Pulmonary artery endothelial cell (primary cell): ENCODE measurements around the gene PRR33. TPM values are rescaled to one million over a fixed set of nuclear protein-coding genes. Genes with fewer than 3 reads are reported as not detected.
"Not testable (repeated sequence)": the region's sequence is repeated elsewhere in the genome, so short reads cannot be mapped to it uniquely, and the experiment has no call there.

ENCODE experiments used
- DNase-seq: peaks from one replicate; pipeline ENCODE4 v3.0.0-alpha.2; 2011; ENCODE audit warnings: low read depth, low spot score
- total RNA-seq: library from RNA; depleted of rRNA; stranded (reverse); fragments of >200 nt; gene quantifications from 2 replicates; pipeline ENCODE4 v1.2.3, GENCODE V29; 2014

PRR33 gene
- total RNA-seq, 1 donor from 2014 or later: not detected

DNA sequence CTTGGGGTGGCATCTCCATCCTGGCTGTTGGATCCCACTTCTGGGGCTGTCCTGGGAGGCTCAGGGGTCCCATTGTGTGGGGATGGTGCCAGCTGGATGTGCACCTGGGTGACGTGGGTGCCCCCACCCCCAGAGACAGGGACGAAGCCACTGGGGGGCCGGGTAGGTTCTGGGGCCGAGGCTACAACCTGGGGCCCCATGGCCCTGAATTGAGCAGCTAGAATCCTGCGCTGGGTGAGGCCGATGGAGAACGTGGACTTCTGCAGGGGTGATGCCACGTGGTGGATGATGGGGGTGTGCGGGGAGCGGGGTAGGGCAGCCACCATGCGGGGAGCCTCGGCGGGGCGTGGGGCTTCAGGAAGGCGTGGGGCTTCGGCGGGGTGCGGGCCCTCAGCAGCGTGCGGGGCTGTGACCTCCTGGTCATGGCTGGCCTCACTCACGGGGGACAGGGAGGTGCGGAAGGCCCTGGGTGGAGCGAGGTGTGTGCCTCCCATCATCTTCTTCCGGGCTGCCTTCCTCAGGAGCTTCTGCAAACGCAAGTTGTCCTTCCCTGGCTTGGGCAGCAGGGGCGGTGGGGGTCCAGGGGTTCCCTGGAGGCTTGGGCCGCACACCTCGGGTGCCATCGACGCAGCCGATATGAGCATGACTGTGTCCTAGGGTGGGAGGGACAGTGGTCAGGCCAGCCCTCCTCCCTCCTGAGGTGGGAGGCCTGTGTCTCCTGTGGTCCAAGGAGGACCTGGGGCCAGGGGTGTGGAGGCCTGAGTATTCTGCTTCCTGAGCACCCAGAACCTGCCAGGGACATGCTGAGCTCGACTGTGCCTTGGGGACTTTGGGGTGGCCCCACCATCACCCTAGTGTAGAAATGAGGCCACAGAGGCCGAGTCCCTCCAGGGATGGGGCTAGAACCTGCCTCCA is 1.5 kb downstream of the PRR33 start:
- DNase-seq: no peak

DNA sequence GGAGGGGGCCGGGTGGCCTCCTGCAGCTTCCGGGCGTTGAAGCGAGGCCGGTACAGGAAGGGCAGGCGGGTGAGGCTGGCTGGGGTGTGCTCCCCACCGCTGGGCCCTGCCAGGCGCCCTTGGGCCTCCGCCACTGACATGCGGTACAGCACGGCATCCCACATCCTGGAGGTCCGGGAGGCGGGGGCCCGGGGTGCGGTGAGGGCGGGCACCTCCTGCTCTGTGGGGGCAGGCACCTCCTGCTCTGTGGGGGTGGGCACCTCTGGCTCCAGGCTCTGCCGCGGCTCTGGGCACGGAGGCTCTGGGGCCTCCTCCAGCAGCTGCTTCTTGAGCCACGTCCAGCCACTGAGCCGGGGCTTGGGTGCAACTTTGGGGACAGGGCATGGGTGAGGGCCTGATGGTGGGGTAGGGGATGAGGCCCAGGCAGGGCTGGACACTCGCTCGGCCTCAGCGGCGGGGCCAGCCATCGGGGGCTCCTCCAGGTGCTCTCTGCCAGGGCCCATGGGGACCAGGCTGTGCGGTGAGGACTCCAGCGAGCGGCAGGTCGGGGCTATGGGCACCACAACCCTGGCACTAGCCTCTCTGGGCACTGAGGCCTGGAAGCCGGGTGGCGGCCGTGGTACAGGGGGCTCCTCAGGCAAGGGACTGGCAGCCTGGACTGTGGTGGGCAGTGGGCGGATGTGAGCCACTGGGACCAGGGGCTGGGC is 2.3 kb downstream of the PRR33 start:
- no peak for DNase-seq

DNA sequence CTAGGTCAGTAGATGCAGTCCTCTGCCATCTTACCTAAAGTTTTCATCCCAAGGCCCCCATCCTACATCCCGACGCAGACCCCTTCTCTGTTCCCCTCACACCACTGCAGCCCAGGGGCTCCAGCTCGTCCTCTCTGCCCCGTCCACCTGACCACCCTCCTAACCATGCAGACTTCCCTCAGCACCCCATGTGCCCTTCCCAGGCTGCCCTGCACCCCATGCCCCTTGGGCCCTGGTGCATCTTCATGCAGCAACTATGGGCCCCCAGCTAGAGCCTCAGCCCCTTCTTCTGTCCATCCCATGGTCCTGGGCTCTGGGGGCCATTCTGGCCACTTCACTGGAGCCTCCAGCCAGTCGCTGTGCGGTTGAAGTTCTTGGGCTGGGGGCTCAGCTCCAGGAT is 2.9 kb downstream of the PRR33 start:
- DNase-seq: no peak

DNA sequence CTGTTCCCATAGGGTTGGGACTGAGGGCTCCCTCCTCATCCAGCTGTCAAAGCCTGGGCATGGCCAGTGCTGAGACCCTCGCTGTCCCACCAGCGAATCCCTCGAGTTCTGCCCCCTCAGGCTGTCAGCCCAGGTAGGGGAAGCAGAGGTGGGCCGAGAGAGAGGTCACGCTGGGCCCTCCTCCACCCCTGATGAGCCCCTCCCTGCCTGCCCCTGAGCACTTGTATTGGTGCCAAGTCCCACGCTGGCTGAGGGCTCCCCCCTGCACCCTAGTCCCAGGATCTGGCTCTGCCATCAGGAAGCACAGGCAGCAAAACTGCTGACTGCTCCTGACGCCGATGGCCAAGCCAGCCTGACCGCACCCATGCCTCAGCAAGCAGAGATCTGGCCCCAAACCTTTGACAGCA is 3.3 kb downstream of the PRR33 start:
- DNase-seq: no peak

DNA sequence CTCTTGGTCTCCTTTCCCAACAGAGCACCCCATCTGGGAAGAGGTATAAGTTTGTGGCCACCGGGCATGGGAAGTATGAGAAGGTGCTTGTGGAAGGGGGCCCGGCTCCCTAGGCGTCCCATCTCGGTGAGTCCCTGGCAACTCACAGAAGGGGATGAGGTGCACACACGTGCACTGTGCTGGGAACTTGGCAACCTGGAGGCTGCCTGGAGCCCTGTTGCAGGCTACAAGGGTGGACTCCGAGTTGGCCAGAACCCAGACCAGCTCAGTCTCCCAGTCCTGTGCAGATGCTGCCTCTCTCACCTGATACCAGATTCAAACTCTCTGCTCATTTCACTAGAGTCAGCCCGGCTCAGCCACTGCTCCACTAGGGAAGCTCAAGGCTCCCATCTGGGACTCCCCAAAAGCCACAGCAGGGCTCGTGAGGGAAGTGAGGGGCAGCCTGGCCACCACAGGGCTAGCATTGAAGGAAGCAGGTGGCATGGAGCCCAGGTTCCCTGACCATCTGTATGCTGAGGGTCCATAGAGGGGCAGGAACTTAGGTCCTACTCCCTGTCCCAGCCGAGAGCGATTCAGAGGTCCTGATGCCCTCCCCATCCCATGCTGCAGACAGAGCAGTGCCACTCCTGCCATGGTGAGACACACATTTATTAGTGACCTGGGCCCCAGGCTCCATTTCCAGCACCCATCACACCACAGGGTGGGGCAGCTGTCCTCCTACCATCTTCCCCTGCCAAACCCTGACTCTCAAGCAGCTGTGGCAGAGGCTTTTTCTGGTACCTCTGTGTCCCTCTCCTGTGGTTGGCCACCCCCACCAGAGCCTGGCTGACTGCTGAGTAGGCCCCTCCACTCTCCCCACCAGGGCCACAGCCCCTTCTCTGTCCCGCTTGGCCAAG is 4.0 kb downstream of the PRR33 start:
- no peak for DNase-seq

DNA sequence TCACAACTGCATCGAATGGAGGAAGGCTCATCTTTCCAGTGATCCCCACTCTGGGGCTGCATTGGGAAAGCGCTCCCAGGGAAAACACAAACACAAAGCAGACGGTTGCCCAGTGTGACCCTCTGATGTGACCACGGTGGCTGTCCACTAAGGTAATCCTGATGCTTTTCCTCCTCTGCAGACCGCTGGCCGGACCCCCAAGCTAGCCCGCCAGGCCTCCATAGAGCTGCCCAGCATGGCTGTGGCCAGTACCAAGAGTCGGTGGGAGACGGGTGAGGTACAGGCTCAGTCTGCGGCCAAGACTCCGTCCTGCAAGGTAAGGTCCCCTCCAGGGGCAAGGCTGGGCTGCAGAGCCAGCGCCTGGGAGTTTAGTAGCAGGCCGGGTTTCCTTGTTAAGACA is 5.1 kb downstream of the PRR33 start:
- DNase-seq: not testable (repeated sequence)

DNA sequence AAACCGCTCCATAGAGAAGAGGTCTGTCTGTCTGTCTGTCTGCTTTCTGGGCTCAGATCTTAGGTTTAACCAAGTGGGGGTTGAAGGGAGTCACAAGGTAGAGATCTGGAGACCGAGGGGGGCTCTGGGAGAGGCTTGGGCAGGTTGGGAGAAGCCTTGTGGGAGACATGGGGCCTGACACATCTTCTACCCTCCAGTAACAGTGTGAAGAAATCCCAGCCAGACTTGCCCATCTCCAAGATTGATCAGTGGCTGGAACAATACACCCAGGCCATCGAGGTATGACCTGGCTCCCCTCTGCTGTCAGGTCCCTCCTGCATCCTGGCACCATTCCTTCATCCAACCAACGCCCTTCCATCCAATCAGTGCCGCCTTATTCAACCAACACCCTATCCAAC is 7.4 kb downstream of the PRR33 start:
- no peak for DNase-seq

DNA sequence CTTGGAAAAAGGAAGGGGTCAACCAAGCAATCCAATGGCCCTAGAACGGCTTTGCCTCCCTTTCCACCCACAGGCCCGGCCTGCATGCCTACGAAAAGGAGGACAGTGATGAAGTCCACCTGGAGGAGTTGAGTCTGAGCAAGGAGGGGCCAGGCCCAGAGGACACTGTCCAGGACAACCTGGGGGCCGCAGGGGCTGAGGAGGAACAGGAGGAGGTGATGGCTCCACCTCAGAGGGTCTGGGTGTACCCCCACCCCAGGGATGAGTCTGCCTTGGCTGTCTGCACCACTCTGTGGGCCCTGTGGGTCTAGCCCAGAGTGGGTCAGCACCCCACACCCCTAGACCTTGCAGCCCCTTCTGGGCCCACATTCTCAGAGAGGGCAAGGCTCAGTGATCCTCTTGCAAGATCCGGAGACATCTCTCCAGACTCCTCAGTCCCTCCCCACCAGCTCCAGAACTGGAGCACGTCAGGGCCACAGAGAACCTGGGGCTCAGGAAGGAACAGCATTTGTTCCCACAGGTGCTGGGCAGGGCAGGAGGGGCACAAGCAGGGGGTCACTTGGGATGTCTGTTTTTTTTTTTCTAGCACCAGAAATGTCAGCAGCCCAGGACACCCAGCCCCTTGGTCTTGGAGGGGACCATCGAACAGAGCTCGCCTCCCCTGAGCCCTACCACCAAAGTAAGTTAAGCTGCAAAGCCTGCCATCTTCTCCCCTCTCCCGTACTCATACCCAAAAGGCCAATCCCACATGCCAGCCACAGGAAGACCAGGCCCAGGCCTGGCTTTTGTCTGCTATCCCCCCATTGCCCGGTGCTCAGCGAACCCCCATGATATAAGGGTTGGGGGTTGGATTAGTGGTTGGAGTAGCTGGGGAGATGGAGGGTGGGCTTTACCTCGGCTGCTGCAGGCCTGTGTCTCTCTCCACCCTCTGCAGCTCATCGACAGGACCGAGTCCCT is 8.1 kb downstream of the PRR33 start:
- no peak for DNase-seq

DNA sequence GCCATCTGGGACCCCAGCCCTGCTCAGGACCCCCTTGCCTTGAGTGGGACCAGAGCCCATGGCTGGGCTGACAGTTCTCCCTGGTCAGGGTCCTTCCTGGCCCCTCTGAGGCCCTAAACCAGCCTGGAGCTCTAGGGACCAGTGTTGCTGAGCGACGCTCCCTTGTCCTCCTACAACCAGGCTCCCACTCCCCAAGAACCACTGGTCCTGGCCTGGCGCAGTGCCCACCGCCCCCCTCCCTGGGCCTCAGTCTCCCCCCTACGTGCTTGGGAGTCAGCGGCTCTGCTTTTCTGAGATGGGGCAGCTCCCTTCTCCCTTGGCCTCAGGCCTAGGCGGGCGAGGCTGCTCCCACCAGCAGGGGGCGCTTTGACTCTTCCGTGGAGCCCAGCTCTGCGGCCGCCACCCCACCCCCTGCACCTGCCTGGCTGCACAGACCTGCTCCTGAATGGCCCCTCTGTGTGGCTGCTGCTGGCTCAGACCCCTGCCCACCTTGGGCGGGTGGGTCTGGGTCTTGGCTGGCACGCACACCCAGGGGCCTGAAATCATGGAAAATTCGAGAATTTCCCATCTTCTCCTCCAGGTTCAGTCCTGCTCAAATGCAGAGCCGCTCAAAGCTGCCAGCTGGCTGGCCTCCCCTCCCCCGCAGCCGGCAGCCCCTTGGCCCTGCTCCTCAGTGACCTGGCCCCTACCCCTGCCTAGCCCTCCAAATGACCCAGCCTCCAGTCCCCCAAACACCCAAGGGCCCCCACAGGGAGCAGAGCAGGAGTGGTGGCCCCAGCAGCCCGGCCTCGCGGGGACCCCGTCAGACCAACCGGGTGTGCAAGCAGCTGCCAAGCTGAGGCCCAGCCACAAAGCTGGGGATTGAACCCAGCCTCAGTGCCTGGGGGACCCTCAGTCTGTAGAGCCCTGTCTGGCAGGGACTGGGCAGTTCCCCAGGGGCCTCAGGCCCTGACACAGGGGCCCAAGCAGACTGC is 9.1 kb downstream of the PRR33 start:
- no peak for DNase-seq

DNA sequence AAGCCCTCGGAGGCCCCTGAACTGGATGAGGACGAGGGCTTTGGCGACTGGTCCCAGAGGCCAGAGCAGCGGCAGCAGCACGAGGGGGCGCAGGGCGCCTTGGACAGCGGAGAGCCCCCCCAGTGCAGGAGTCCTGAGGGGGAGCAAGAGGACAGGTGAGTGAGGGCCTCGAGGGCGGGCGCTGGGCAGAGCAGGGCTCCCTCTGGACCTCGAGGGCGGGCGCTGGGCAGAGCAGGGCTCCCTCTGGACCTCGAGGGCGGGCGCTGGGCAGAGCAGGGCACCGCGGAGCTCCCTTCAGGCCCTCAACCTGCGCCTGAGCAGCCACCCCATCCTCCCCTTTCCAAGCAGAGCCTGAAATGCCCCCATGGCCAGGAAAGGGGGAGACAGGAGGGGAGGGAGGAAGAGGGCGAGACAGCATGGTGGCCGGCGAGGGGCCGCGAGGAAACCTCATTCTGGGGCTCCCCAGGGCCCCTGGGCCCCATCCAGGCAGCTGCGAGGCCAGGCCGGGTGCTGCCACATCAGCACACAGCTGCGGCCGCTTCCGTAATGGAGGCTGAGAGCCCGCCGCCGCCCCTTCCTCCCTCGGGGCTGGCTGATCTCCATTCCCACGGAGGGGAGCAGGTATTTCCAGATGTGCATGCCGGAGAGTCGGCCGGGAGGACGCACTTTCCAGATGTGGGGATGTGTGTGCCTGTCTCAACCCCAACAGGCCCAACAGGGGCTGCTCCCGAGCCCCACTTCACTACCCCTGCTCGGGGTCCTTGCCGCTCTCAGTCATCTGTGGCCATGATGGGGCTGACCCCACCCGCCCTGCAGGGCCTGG is 10.0 kb downstream of the PRR33 start:
- no peak for DNase-seq

DNA sequence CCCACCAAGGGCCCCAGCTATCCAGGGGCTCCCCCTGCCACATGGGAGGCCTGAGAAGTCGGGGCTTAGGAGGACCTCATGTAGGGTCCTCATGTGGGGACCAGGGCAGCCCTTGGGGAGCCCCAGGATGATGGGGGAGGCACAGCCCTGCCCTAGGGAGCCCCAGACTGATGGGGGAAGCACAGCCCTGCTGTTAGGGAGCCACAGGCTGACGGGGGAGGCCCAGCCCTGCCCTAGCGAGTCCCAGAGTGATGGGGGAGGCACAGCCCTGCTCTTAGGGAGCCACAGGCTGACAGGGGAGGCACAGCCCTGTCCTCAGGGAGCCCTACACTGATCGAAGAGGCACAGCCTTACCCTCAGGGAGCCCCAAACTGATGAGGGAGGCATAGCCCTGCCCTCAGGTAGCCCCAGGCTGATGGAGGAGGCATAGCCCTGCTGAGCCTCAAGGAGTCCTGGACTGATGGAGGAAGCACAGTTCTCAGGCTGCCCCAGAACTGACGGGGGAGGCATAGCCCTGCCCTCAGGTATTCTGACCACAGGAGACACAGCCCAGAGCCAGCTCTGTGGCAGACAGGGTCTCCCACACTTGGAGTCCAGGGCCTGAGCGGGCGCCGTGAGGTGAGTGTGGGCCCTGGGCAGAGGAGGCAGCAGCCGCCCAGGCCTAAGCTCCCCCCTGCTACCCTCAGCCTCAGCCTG is 10.8 kb downstream of the PRR33 start:
- DNase-seq: no peak

DNA sequence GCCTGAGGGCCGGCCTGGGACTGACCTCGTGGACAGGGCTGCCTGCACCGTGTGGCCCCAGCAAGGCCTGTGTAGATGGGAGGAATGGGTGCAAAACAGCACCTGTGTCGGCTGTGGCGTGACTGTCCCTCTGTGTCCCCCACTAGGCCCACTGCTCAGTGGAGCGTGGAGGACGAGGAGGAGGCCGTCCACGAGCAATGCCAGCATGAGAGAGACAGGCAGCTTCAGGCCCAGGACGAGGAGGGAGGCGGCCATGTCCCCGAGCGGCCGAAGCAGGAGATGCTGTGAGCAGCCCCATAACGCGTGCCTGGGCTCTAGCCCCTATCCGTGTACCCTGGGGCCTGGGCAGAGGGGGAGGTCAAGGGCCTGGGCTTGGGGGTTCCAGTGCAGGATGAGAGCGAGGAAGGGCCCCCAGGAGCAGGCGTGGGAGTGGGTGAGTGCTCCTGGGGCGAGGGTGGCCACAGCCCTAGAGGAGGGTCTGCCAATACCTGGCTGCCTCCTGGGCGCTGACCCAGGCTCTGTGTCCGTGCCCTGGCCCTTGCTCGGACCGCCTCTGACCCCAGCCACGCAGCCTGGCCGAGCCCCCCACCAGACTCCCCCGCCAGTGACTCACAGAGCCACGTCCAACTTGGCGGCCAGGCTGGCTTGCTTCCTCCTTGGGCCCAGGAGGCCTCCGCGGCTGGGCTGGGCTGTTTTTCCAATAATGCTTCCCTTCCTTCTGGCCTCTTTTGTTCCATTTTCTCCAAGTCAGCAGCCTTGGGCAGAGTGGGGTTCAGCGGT is 11.6 kb downstream of the PRR33 start:
- DNase-seq: no peak

DNA sequence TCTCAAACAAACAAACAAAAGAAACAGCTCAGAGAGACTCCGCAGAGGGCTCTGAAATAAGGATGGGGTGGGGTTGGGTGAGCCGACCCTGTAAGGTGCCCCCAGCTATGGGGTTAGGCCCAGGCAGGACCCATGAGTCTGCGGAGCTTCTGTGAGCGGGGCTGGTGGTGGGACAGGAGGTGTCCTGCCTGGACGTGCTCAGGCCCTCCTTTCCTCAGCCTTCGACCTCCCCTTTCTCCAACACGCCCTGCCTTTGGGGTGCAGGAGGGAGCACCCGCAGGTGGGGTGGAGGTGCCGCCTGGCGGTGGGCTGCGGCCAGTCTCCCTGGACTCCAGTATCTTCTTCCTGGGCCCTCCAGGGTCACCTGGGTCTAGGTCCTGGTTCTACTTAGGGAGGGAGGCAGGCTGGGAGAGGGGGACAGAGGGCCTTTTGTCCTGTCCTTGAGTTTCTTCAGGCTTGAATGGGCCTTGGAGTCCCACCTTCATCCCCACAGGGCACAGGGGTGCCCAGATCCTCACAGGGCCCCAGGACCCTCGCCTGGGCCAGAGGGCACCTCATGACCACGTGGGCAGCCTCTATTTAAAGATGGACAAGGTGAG is 12.3 kb downstream of the PRR33 start:
- no peak for DNase-seq

DNA sequence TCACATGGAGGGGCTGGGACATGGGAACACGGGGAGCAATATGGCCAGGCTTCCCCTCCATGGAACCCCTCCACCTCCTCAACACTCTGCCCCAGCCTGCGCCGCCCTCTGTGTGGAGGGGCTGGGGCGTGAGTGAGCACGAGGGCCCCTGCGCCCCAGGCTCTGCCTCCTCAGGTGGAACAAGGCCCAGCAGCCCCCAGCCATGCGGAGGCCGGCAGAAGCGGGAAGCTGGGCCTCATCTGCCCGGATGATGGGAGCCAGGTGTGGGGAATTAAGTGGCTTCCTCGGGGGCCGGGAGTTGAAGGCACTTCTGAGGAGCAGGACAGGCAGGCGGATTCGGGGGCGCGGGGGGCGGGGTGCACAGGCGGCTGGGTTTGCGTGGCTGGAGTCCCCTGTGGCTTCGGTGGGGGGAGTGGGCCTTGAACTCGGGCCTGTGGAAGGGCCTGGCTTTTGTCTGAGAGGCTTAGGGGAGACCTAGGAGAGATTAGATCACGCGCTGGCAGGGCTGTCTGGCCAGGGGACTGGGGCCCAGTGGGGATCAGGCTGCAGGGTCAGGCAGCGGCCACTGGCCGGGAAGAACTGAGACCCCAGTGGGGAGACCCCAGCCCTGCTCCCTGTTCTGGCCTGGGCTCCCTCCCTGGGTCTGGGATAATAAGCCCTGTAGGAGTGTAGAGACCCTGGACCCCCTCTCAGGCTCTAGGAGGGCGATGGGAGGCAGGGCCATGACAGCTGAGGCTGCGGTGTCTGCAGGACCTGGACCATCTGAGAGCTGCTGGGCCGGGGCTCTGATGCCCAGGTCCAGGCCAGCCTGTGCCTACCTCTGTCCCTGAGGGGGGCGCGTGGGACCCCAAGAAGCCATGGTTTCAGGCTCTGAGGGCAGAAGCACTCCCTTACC is 13.3 kb downstream of the PRR33 start:
- no peak for DNase-seq
